ENCODE results near the gene PANX3.

The PANX3 gene

GRCh38 chr11:124622531-124623451 is 11.6 kb downstream of the PANX3 start, which contains the start of gene TBRG1:
TBRG1 (plus strand) TSS chr11:124622864; CDS start chr11:124623084, 220 bp downstream.
- peak; percentile 77 for DNase-seq

DNA sequence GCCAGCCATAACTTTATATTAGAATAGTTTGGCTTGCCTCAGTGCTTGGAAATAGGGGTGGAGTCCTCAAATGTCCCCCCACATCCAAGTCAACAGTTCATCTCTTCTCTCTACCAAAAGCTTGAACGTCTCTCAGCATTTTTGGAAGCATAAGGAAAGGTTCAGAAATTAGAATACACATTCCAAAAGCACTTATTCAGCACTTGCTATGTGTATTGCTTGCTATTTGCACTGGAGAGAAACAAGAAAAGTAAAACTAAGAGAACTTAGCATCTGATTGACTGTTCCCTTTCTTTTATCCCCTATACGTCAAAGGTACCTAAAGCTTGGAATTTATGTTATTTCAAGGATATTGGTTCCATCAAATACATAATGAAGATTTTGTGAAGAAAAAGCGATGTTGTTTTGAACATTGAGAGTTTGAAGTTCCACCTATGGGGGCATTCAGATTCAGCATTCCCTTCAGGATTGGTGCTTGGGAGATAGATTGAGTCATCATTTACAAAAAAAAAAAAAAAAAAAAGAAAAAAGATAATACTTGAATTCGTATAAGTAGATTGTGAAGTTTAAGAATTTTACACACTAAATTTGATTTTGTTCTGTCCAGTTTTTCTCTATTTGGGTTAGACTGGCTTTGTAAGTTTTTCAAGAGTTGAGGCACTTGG is 12.8 kb downstream of the PANX3 start:
- DNase-seq = no peak

GRCh38 chr11:124625504-124626168 is 14.4 kb downstream of the PANX3 start:
- DNase-seq = no peak

DNA sequence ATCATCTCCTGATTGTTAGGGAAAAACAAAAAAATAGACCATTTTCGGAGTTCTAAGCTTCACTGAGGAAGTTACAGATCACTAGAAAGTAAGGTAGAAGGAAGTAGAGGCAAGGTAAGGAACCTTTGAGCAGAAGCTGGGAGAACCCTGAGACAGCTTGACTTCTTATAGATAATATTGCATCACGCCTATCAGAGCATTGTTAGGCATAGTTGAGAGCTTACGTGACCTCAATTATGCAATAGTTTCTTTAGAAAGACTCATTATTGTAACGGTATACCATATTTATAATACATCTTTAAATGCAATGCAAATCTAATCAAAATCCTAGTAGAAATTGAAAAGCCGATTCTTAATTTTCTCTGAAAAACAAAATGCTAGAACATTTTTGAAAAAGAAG is 16.3 kb downstream of the PANX3 start:
- no peak for DNase-seq

- no peak for DNase-seq
Measured at GRCh38 chr11:124629961-124630360, 18.7 kb downstream of the PANX3 start.

DNA sequence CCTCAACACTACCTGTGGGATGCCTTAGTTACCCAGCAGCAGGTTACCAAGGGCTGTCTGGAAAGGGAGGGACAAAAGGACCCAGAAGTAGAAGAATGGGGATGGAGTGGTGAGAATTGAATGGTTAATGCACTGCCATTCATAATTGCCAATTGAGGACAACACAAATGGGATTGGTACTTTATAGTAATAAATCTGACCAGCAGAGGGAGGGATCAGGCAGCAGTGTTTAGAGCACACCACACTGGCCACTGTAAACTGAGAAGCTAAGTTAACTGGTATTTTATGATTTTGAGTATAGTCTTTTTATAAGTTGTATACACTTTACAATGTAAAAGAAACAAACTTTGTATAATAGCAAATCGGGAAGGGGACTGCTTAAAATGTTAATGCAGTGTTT is 22.1 kb downstream of the PANX3 start:
- no peak for DNase-seq

- no peak for DNase-seq
Measured at GRCh38 chr11:124635932-124636331, 24.7 kb downstream of the PANX3 start.

- no peak for DNase-seq
Measured at GRCh38 chr11:124638500-124638899, 27.3 kb downstream of the PANX3 start.

GRCh38 chr11:124639186-124639585 is 28.0 kb downstream of the PANX3 start:
- no peak for DNase-seq

DNA sequence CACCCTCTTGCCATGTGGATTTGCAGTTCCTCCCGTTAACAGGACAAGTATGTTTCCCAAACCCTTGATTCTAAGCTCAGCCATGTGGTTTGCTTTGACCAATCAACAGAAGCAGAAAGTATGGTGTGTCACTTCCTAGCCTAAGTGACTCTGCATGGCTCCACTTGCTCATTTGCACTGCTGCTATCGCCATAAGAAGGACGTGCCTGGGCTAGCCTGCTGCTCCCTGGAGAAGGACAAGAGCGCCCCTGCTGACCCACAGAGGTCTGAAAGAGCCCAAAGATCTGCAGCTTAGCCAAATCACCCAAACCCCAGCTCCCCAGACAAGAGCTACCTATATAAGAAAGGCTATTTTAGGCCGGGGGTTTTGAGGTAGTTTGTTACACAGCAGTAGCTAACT is 29.4 kb downstream of the PANX3 start:
- DNase-seq = no peak

- DNase-seq = no peak
Measured at GRCh38 chr11:124642628-124643027, 31.4 kb downstream of the PANX3 start.

GRCh38 chr11:124643042-124643604 is 31.9 kb downstream of the PANX3 start:
- DNase-seq = no peak

- no peak for DNase-seq
Measured at GRCh38 chr11:124643605-124644425, 32.6 kb downstream of the PANX3 start.

GRCh38 chr11:124644426-124645280 is 33.4 kb downstream of the PANX3 start:
- no peak for DNase-seq

DNA sequence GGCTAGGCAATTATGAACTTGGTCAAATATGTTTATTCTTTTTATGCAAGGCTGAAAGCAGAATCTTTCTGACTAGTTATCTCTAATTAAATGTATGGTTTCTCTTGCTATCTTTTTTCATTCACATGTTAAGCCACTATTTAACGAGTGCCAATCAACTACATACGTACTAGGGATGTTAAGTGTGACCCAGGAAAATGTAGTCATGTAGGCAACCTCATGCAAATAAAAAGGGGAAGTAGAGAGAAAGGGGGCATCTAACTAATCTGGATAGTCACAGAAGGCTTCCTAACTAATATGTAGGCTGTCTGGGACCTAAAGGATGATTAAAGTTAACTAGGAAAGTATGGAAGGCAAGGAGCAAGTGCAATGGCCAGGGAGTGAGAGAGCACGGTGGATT is 34.9 kb downstream of the PANX3 start:
- no peak for DNase-seq

- no peak for DNase-seq
Measured at GRCh38 chr11:124648610-124649009, 37.4 kb downstream of the PANX3 start.

DNA sequence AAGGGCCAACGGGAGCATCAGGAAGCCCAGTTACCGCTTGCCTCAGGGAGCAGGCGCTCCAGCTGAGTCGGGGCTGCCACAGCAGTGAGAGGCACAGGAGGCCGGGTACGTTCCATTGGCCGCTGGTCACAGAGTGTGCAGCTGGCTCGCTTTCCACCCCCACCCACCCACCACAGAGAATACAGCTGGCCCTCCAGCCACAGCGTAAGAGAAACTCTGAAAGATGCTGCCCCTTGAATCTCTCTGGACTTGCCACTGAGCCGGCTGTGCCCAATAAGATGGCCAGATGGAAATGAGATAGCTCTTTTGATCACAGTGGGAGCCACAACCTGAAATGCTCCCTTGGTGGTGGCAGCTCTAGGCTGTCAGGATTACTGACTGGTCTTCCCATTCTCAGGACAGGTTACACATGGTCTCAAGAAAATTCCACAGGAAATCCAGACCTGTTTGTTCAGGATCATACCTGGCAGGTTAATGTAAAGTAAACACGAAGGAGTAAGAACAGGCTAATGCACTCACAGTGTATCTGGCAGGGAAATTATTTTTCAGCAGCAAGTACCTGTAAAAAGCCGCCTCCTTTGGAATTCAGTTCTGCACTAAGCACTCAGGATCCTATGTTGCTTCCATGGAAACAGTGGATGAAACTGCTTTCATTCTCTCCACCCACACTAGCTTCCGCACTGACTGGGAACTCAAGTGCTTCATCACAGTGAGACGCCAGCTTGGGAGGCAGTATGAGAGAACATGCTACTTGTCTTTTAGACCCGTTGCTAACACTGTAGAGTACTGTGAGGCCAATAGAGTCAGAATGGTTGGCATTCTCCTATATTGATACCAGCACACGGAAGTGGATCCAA is 45.8 kb downstream of the PANX3 start:
- no peak for DNase-seq

DNA sequence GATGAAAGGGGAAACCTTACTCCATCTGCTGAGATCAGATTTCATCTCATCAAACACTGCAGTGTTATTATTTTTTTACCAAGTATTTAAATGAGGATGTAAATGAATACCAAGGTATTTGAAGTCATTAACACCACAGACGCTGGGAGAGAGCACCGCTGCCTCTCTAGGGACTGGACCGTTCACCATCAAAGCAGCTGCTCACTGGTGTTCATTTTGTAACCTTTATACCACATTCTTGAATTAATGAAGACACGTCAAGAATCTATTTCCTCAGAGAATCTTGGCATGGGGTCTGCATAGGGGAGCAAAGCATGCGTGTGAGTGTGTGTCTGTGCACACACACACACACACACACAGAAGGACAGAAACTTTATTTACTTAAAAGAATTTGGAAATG is 46.7 kb downstream of the PANX3 start:
- DNase-seq = no peak

GRCh38 chr11:124658501-124658900 is 47.3 kb downstream of the PANX3 start:
- DNase-seq = no peak

- no peak for DNase-seq
Measured at GRCh38 chr11:124658986-124659385, 47.8 kb downstream of the PANX3 start.
